Cerebellar nuclear complex (tissue), 1 donor: ENCODE measurements around the gene RGS10.
"Not testable (repeated sequence)": the region's sequence is repeated elsewhere in the genome, so short reads cannot be mapped to it uniquely, and the experiment has no call there.

Source experiments
- DNase-seq, 2 experiments: peaks; one replicate each; lab custom pipeline; 2025; lab: John Stamatoyannopoulos, UW

The RGS10 gene

DNA sequence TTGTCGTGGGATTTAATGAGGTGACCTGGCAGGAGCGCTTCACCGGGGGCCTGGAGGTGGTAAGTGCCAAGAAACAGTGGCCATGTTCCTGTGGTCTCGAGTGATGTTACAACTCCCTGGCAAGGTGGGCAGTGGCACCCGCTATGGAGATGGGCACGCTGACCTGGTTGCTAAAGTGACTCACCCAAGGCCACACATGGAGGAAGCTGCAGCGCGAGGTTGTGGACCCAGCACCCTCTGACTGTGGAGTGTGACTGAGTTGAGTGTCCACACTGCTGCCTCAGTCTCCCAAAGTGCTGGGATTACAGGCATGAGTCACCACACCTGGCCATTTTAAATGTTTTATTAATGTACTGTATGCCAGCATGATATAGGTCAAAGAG is 73.2 kb downstream of the RGS10 start:
- no peak for DNase-seq

DNA sequence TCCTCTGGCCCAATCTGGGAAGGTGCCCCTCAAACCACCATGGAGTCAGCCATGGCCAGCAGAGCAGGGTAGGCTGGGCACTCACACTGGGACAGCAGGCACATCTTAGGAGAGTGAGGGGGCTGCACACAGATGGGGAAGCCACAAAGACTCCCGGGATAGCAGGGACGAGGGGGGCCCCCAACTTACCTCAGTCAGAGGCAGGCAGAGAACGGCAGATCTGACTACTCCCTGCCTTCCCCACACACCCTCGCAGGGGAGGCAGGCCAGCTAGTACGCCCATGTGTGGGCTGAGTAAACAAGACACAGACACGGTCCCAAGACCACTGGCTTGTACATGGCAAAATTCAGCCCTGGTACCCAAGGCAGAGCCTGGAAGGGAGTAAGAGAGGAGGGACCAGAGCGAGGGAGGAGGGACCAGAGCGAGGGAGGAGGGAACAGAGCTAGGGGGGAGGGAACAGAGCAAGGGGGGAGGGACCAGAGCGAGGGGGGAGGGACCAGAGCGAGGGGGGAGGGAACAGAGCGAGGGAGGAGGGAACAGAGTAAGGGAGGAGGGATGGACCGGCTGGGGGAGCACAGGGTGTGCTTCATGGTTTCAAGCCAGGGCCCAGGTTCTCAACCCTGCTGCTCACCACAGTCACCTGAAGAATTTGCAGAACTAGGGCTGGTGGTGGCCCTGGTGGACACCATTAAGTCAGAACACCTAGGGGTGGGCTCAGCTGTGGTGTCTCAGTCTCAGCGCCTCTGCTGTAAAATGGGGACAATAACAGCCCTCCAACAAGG is 73.8 kb downstream of the RGS10 start:
- no peak for DNase-seq

DNA sequence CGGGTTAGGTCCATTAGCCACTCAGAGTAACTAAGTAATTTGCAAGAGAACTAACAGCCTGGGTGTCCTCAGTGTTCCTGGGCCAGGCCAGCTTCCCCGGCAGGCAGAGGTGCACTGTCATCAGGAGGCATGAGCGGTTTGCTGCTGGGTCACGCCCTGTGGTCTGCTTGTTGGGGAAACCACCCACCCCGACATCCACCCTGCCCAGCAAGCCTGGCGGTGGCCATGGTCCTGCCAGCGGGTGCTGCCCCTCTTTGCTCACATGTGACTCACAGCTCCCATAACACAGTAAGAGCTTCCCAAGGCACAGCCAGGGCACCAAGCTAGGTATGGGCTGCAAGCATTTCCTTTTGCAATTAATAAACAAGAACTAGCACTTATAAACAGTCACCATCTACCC is 75.9 kb downstream of the RGS10 start:
- no peak for DNase-seq

DNA sequence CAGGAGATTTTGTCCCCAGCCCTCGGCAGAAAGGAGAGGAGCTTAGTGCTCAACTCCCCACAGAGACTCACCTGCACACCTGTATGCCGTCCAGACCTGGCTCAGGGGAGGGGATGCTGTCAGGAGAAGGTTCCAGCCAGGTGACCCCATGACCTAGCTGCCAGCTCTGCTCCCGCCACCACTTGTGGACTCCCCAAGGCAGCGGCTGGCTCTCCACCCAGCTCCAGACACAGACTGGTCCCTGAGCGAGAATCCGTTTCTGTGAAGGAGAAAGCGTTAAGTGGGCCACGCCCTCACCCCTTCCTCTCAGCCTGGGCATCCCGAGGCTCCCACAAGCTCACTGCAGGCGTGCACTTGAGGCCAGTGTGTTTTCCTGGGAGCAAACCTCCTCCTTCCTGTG is 76.4 kb downstream of the RGS10 start:
- no peak for DNase-seq

DNA sequence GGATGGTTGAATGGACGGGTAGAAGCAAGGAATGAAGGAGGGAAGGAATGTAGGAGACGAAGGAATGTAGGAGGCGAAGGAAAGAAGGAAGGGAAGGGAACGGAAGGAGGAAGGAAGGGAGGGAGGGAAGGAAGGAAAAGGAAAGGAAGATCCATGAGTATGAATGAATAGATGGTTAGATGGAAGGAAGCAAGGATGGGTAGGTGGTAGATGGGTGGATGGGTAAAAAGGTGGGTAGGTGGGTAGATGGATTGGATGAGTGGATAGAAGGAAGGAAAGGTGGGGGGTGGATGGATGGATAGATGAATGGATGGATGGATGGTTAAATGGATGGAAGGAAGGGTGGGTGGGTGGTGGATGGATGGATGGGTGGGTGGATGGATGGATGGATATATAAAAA is 77.4 kb downstream of the RGS10 start:
- DNase-seq, result no peak

DNA sequence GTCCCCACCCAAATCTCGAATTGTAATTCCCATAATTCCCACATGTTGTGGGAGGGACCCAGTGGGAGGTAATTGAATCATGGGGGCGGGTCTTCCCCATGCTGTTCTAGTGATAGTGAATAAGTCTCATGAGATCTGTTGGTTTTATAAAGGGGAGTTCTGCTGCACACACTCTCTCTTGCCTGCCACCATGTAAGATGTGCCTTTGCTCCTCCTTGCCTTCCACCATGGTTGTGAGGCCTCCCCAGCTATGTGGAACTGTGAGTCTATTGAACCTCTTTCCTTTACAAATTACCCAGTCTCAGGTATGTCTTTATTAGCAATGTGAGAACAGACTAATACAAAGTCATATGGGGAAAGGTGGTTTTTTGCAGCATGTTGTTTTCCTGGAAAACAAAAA is 79.3 kb downstream of the RGS10 start:
- DNase-seq, result not testable (repeated sequence)

DNA sequence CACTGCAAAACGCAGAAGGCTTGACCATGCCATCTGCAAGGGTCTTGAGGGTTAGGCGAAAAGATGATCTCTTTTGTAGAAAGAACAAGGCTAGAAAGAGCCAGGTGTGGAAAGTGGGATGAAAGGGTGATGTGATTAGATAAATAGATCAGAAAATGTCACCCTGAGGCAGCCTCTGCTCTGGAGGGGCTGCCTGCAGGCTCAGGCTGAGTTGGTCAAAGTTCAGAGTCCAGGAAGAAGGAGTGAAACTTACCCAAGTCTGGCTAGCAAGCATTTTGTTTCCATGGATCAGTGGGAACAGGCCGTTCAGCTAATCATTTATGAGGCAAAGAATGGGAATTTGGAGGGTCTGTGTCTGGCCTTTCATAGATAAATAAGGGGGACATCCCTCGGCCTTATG is 79.7 kb downstream of the RGS10 start:
- DNase-seq, result no peak

DNA sequence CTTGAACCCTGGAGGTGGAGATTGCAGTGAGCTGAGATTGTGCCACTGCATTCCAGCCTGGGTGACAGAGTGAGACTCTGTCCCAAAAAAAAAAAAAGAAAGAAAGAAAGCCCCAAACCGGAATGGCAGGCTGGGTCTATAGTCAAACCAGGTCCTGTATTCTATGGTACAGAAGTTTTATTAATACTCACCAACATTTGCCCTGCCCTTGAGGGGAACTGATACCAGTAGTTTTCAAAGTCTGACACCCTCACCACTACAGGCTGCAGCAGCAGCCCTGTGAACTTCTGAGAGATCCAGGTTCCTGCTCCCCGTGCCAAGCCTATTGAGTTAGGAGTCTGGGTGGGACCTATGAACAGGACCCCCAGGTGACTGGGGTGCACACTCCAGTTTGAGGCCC is 80.6 kb downstream of the RGS10 start:
- no peak for DNase-seq

DNA sequence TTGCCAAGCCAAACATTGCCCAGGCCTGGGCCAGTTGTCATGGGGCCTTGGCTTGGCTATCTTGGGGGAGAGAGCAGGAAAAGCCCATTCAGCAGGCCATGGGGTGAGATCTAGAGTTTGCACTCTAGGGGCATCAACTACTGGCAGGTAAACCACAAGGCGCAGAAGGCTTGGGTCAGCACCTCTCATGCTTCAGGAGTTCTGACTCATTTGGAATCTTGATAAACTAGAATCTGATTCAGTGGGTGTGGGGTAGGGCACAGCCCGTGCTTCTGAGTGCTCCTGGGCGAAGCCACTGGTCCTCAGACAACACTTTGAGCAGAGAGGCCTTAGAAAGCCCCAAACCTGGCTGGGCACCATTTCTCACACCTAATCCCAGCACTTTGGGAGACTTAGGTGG is 81.1 kb downstream of the RGS10 start:
- no peak for DNase-seq

DNA sequence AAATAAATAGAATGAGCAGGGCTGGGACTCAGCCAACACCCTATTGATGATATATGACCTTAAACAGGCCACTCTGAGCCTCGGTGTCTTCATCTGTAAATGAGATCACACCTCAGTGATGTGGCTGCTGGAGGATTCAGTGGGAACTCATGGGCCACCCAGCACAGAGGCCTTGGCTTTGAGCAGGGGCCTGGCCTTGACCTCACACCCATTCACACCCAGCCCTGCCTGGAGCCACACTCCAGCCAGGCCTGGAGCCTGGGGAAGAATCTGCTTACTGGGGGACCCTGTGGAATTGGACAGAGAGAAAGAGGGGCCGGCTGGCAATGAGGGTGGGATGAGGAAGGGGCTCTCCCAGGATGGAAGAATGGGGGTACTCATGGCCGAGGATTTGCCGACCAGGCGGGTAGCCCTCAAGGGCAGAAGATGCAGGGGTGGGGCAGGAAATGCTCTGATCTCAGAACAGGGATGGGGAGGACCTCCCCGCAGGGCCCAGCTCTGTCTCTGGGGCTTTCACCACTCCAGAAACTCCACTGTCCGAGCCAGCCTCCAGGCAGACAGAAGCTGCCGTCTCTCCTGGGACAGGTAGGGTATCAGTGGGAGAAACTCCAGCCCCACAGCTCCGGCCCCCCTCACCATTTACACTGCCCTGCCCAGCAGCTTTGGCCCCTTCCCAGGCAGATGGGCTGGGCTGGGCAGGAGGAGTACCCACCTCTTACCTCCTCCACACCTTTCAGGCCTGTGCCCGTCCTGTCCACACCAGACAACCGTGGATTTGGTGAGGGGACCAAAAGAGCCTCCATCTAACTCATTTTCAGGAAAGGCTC is 81.9 kb downstream of the RGS10 start:
- no peak for DNase-seq

DNA sequence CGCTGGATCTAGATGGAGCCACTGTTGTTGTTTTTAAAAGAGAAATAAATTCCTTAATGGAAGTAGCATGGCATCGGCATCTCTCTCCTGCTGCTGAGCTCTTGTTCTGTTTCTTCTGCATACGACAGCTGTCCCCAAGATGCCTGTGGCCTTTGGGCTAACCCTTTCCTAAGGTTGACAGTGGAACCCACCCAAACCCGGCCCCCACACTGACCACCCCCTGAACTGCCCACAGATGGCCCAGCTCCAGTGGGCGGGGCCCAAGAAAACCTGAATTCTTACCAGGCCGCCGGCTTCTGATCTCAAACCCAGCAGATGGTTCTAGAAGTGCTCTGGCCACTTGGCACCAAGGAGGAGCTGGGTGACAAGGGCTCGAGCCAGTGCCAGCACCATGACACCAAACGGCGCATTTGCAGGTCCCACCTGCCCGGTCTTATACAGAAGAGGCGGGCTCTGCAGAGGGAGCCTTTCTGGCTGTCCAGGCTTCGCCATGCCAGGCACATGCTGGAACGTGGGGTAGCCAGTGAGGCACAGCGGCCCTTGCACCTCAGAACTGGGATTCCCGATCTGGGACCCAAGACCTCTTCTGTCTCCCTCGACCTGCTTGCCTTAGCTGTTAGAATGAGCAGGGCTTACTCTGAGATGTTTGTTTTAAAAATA is 82.7 kb downstream of the RGS10 start:
- no peak for DNase-seq

DNA sequence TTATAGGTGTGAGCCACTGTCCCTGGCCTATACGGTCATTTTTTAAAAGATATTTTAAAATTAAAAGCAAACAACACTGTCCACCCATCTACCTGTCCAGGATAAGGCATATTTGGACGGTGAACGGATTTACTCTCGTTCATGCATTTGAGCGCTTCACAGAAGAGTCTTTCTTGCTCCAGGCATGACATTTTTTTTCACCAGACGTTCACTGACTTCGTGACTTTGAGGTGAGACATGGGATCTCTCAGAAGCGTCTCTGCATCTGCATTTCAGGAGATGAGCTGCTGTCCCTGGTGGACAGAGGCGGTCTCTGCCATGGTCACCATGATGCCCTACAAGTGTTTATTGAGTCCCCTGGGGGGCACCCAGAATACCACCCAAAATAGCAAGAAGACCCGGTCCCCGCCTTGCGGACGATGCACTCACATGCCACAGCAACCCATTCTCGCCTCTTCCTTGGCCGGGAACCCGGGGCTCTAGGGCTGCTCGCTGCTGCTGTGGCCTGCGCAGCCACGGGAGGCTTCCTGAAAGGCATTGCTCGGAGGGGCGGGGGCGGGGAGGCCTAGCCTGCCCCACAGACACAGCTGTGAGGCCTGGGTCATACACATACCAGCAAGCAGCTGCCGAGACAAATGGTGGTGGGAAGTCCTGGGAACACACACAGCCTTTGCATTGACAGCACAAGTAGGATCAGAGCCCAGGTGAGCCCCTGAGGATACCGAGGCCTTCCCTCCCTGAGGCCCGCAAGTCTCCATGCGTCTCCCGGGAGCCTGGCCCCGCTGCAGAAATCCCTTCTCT is 84.4 kb downstream of the RGS10 start:
- no peak for DNase-seq

DNA sequence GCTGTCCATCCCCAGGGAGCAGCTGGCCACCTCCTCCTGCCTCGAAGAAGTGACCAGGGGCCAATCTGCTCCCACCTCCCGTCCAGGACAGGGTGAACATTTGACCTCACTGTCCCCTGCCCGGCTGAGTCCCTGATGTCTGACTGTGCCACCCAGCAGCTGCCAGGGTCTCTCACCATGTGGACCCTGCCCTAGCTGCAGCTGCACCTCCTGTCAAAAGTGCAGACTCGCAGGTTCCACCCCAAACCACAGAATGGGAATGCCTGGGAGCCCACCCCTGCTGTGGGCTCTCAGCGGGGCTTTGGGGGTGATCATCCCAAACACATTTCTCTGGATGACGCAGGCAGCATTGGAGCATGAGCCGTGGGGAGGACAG is 86.1 kb downstream of the RGS10 start:
- DNase-seq, result no peak

DNA sequence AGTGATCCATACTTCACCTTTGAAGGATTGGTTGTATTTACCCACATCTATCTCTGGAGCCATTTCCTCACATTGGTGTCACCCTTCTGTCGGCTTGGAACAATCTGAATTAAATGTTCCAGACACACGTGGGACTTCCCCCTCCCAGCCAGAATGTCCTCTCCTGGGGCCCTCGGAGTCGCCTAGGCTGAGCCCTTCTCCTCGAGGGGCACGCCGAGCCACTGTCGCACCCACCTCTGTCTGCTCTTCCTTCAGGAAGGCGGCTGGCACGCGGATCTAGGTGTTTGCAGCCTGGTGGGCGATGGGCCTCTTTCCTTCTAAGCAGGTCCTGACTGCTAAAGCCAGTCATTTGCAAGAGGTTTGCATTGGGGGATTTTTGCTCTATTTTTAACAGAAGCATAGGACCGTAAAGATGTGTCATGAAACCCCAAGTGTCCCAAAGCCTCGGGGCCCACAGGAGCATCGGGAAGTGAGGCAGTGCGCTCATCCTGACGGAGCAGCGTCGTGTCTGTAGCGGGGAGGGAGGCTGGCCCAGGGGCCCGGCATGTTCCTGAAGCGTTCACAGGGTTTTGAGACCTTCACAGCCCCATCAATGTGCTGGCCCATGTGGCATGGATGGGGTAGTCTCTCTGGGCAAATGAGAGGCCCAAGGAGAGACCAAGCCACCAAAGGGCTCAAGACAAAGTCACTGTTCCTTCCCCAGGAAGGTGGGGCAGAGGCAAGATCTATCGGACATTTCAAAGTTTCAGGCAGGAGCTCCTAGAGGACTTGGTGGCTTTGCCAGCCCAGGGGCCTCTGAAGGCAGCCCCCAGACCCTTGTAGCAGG is 86.7 kb downstream of the RGS10 start:
- DNase-seq, result no peak

DNA sequence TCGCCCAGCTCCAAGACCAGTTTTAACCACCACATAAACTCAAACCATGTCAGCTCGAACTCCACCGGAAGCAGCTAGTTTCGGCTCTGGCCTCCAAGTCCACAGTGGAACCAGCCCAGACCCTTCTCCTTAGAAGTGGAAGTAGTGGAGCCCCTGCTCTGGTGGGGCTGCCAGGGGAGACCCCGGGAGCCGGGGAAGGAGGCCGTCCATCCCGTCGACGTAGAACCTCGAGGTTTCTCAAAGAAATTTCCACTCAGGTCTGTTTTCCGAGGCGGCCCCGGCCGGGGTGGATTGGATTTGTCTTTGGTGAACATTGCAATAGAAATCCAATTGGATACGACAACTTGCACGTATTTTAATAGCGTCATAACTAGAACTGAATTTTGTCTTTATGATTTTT is 87.5 kb downstream of the RGS10 start:
- DNase-seq, result no peak

DNA sequence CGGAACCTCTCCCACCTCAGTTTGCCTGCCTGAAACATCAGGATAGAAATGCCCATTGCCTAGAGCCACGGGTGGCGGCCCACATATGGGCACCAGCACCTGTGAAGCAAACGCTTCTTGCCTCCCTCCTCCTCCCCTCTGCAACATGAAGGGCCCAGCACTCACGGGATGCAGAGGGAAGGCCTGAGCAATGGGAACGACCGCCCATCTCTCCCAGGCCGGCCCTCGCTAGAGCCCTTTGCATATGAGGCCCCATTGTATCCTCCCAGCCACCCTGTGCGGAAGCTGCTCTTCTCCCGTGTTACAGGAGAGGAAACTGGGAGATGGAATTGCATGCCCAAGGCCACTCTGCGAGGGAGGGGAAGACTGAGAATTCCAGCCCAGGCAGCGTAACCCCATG is 88.2 kb downstream of the RGS10 start:
- DNase-seq, result no peak

DNA sequence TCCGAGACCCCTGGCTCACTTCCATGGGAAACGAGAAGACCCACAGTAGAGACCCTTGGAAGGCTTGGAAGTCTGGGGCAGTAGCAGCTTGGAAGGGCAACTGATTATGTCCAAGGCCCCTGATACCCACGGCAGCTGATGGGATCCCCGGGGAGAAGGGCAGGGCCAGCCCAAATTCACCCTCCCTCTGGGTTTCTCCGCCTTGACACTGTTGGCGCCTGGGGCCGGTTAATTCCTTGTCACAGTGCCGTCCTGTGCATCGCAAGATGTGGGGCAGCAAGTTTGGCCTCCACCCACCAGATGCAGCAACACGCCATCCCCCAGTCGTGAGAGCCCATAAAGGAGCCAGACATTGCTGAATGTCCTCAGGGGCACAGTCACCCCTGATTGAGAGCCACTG is 89.2 kb downstream of the RGS10 start:
- no peak for DNase-seq

DNA sequence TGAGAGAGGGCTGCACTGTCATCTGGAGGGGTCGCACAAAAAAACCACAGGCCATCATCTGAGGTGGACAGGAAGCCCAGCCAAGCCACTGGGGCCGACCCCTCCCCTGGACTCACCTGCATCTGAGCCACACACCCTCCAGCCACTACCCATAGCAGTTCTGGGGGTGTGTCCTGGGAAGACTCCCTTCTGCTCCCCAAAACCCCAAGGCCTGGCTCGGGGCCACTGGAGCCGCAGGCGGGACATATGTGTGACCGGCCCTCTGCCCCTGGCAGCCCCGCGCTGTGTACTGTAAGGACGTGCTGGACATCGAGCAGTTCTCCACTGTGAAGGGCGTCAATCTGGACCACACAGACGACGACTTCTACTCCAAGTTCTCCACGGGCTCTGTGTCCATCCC is 90.1 kb downstream of the RGS10 start:
- DNase-seq, result no peak

DNA sequence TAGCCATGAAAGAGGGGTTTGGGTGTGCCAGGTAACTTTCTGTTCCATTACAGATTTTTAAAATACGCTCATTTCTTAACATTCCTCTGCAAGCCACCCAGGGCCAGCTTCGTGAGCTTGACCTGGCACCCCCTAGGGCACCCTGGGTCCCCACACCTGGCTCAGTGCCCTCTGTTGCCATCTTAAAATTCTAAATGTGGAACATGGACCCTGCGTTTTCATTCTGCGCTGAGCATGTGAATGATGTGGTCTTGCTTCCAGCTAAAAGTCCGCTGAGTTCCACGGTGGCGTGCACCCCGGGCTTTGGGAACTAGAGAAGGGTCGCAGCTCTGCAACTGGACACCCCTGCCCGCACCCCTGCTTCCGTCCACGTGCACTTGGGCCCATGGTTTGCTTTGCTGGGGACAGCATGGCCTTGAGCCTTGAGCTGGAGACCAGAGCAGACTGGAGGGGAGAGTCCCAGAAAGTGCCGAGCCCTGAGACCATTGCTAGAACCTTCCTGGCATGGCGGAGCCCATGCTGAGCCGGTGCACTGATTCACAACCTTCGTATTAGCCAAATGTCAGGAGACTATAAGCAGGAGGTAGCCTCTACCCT is 91.1 kb downstream of the RGS10 start:
- DNase-seq, result no peak

DNA sequence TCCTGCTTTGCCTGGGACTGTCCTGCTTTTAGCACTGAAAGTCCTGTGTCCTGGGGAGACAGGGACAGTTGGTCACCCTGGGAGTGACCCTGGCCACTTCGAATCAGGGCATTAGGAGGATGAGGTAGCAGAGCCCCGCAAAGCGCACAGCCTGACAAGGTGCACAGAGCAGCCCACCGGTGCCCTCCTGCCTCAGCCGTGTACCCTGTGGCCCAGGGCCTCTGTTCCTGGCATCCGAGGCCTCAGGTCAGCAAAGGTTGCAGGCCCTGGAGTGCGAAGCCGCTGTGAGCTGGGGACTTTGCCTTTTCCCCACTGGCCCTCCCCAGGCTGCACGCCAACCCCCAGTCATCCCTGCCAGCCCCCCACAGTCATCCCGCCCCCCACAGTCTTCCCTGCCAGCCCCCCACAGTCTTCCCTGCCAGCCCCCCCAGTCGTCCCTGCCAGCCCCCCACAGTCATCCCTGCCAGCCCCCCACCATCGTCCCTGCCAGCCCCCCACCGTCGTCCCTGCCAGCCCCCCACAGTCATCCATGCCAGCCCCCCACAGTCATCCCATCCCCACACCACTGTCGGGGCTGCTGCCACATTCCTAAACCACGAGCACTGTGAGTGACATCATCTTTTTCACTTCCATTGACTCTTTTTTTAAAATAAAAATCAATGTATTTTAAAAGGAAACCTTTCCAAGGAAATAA is 91.8 kb downstream of the RGS10 start:
- no peak for DNase-seq
